ENCODE results near the gene KLHL29. TPM values are rescaled to one million over a fixed set of nuclear protein-coding genes. Genes with fewer than 3 reads are reported as not detected.

KLHL29 gene
- total RNA-seq, 6 experiments from 2014 or later: 1.2 to 10.2 (median 6.4) TPM

DNA sequence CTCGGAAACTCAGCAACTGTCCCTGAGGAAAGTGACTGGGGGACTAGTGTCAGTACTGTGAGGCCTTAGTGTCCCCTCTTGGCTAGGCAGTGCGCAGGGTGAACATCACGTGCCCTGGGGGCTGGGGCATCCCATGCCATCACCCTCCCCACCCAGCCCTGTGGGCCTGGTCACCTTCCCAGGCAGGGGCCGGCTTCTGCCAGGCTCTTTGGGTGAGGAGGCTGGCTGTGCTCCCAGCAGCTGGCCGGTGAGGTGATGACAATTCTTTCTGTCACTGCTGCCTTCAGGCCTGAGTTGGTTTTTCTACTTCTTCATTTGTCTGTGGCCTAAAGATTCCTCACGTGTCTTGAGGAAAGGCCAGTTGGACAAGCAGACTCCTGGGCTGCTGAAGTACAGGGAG lies 180.8 kb downstream of the KLHL29 start:
- TF ChIP-seq, protein P1, sequence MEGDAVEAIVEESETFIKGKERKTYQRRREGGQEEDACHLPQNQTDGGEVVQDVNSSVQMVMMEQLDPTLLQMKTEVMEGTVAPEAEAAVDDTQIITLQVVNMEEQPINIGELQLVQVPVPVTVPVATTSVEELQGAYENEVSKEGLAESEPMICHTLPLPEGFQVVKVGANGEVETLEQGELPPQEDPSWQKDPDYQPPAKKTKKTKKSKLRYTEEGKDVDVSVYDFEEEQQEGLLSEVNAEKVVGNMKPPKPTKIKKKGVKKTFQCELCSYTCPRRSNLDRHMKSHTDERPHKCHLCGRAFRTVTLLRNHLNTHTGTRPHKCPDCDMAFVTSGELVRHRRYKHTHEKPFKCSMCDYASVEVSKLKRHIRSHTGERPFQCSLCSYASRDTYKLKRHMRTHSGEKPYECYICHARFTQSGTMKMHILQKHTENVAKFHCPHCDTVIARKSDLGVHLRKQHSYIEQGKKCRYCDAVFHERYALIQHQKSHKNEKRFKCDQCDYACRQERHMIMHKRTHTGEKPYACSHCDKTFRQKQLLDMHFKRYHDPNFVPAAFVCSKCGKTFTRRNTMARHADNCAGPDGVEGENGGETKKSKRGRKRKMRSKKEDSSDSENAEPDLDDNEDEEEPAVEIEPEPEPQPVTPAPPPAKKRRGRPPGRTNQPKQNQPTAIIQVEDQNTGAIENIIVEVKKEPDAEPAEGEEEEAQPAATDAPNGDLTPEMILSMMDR (IDR thresholded peaks at IDR 0.05): no peak
- no peak for TF ChIP-seq POLR2A (IDR thresholded peaks at IDR 0.05)
- intact Hi-C loops (cut with DNase I): no loop called here
- Histone ChIP-seq H3K4me1 (peaks cover 0 to 7% (median 0%) of the 10 kb centered on the region in 4 donors), H3K36me3 (no peaks in the 10 kb centered on the region), H3K27ac (no peak overlapping the region), H3K9me3 (no peaks in the 10 kb centered on the region), H3K27me3 (no peaks in the 10 kb centered on the region), H3K4me3 (no peak overlapping the region)
- ATAC-seq: peak in 1 of 4 donors; percentile 9
- WGBS (ENCODE audit: insufficient coverage, low coverage, low lambda C conversion rate, missing lambda C conversion rate): 80% methylated on average over 1 of the region's 6 CpGs
- no peak for DNase-seq

DNA sequence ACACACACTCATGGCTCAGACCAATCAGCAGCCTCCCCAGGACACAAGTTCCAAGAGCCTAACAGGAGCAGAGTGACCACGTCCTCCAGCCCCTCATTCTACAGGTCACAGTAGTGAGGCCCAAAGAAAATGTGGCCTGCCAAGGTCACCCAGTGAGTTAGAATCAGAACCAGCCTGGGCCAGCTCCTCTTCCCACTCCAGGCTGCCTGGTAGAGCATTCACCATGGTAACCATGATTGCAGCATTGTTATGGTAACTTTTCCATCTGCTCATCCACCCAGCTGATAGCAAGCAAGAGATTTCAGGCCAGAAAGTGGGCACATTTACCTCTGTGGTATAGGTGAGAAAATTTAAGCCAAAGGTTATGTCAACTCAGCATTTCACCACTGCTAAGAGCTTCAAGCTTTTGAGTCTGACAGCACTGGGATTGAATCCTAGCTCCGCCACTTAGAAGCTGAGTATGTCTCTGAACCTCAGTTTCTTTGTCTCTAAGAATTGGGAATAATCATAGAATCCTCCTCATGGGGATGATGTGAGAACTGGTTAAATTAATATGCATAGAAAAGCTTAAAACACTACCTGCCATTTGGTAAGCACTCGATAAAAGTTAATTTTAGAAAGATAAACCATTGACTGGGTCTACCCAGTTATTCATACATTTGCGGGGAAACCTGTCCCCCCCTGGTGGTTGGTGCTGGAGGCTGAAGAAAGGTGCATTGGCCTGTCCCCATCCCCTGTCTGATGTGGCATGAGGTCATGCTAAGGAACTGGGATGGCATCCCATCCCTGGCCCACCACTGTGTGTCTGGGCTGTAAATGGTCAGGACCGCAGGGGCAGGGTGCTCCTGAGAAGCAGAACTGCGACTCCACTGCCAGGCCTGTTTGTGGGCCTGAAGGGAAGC lies 181.5 kb downstream of the KLHL29 start:
- TF ChIP-seq POLR2A (IDR thresholded peaks at IDR 0.05): no peak
- TF ChIP-seq, protein P1 (IDR thresholded peaks at IDR 0.05): peak; percentile 5 to 29 (median 18)
- ATAC-seq: peak in 1 of 4 donors; percentile 16
- Histone ChIP-seq H3K4me3 (no peak overlapping the region), H3K9me3 (no peaks in the 10 kb centered on the region), H3K27me3 (no peaks in the 10 kb centered on the region), H3K27ac (no peak overlapping the region), H3K36me3 (no peaks in the 10 kb centered on the region), H3K4me1 (peaks cover 0 to 7% (median 0%) of the 10 kb centered on the region in 4 donors)
- intact Hi-C loops (cut with DNase I): no loop called here
- 84% methylated on average over 3 of the region's 6 CpGs for WGBS (ENCODE audit: insufficient coverage, low coverage, low lambda C conversion rate, missing lambda C conversion rate)
- no peak for DNase-seq

- ATAC-seq (no peak), DNase-seq (no peak)
- no peaks in the 10 kb centered on the region for H3K27me3 ChIP-seq
- intact Hi-C loops (cut with DNase I): no loop called here
- no peaks in the 10 kb centered on the region for H3K36me3 ChIP-seq
- WGBS (ENCODE audit: insufficient coverage, low coverage, low lambda C conversion rate, missing lambda C conversion rate): 81% methylated on average over 3 of the region's 15 CpGs
- H3K27ac ChIP-seq: no peak overlapping the region
- no peak for TF ChIP-seq POLR2A (IDR thresholded peaks at IDR 0.05)
- TF ChIP-seq, protein P1 (IDR thresholded peaks at IDR 0.05): no peak
- no peak overlapping the region for H3K4me3 ChIP-seq
- H3K4me1 ChIP-seq: peaks cover 0 to 7% (median 0%) of the 10 kb centered on the region in 4 donors
- no peaks in the 10 kb centered on the region for H3K9me3 ChIP-seq
Observed at GRCh38 chr2:23567161-23567756, 182.3 kb downstream of the KLHL29 start.

- DNase-seq (no peak), ATAC-seq (no peak)
- WGBS (ENCODE audit: insufficient coverage, low coverage, low lambda C conversion rate, missing lambda C conversion rate): 64% methylated on average over 2 of the region's 2 CpGs
- no peaks in the 10 kb centered on the region for H3K27me3 ChIP-seq
- no peak overlapping the region for H3K4me3 ChIP-seq
- no peaks in the 10 kb centered on the region for H3K9me3 ChIP-seq
- H3K4me1 ChIP-seq: peaks cover 0 to 7% (median 0%) of the 10 kb centered on the region in 4 donors
- TF ChIP-seq, protein P1 (IDR thresholded peaks at IDR 0.05): no peak
- no peak for TF ChIP-seq POLR2A (IDR thresholded peaks at IDR 0.05)
- no peaks in the 10 kb centered on the region for H3K36me3 ChIP-seq
- intact Hi-C loops (cut with DNase I): no loop called here
- no peak overlapping the region for H3K27ac ChIP-seq
Observed at GRCh38 chr2:23568211-23568610, 183.2 kb downstream of the KLHL29 start.
